NCI-H2227 treated with DMSO at 0.1 percent for 48 hours (cell line): ENCODE data around the gene IFNGR1.
"Not testable (repeated sequence)": the region's sequence is repeated elsewhere in the genome, so short reads cannot be mapped to it uniquely, and the experiment has no call there.

Experiments
- DNase-seq: peaks from one replicate; lab custom pipeline; 2025; lab: John Stamatoyannopoulos, UW

IFNGR1 gene

GRCh38 chr6:137210903-137211302, 8.3 kb downstream of the IFNGR1 start:
- DNase-seq: no peak

- no peak for DNase-seq
These were observed 10.9 kb downstream of the IFNGR1 start for GRCh38 chr6:137208279-137208678.

GRCh38 chr6:137207457-137207856, 11.7 kb downstream of the IFNGR1 start:
- DNase-seq: not testable (repeated sequence)

GRCh38 chr6:137206577-137206976, 12.6 kb downstream of the IFNGR1 start:
- DNase-seq: no peak

GRCh38 chr6:137203256-137203655, 15.9 kb downstream of the IFNGR1 start:
- DNase-seq: no peak

- DNase-seq: no peak
These were observed 17.1 kb downstream of the IFNGR1 start for GRCh38 chr6:137202078-137202477.

- no peak for DNase-seq
These were observed 18.2 kb downstream of the IFNGR1 start for GRCh38 chr6:137201006-137201405.

GRCh38 chr6:137200288-137200687, 18.9 kb downstream of the IFNGR1 start:
- DNase-seq: no peak

- DNase-seq: no peak
These were observed 21.2 kb downstream of the IFNGR1 start for GRCh38 chr6:137197684-137198645.

- no peak for DNase-seq
These were observed 25.7 kb downstream of the IFNGR1 start for GRCh38 chr6:137193256-137194070.

GRCh38 chr6:137192821-137193220, 26.4 kb downstream of the IFNGR1 start:
- DNase-seq: no peak

GRCh38 chr6:137191670-137192069, 27.5 kb downstream of the IFNGR1 start:
- DNase-seq: no peak

GRCh38 chr6:137191236-137191635, 27.9 kb downstream of the IFNGR1 start:
- no peak for DNase-seq

GRCh38 chr6:137190583-137191094, 28.5 kb downstream of the IFNGR1 start:
- no peak for DNase-seq

- DNase-seq: no peak
These were observed 30.3 kb downstream of the IFNGR1 start for GRCh38 chr6:137188855-137189254.

GRCh38 chr6:137185290-137185689, 33.9 kb downstream of the IFNGR1 start:
- no peak for DNase-seq

- no peak for DNase-seq
These were observed 36.5 kb downstream of the IFNGR1 start for GRCh38 chr6:137182654-137183073.

- no peak for DNase-seq
These were observed 37.1 kb downstream of the IFNGR1 start for GRCh38 chr6:137181891-137182653.

GRCh38 chr6:137177611-137178010, 41.6 kb downstream of the IFNGR1 start:
- DNase-seq: no peak

- no peak for DNase-seq
These were observed 42.5 kb downstream of the IFNGR1 start for GRCh38 chr6:137176729-137177128.

GRCh38 chr6:137175868-137176245, 43.3 kb downstream of the IFNGR1 start:
- no peak for DNase-seq
